Measurements from ENCODE around the gene ZNF544.

ZNF544 gene

GRCh38 chr19:58203814-58204475, 24.8 kb upstream of the ZNF544 start:
- H3K4me3 ChIP-seq (ENCODE audit: low read depth, low read length), result no peak overlapping the region
- TF ChIP-seq, protein P1, sequence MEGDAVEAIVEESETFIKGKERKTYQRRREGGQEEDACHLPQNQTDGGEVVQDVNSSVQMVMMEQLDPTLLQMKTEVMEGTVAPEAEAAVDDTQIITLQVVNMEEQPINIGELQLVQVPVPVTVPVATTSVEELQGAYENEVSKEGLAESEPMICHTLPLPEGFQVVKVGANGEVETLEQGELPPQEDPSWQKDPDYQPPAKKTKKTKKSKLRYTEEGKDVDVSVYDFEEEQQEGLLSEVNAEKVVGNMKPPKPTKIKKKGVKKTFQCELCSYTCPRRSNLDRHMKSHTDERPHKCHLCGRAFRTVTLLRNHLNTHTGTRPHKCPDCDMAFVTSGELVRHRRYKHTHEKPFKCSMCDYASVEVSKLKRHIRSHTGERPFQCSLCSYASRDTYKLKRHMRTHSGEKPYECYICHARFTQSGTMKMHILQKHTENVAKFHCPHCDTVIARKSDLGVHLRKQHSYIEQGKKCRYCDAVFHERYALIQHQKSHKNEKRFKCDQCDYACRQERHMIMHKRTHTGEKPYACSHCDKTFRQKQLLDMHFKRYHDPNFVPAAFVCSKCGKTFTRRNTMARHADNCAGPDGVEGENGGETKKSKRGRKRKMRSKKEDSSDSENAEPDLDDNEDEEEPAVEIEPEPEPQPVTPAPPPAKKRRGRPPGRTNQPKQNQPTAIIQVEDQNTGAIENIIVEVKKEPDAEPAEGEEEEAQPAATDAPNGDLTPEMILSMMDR (IDR thresholded peaks at IDR 0.05; ENCODE audit: insufficient read depth, low read depth, low read length, missing control alignments), result no peak
- DNase-seq (ENCODE audit: low read depth), result no peak

- H3K4me3 ChIP-seq (ENCODE audit: low read depth, low read length), result no peak overlapping the region
- TF ChIP-seq, protein P1 (IDR thresholded peaks at IDR 0.05; ENCODE audit: insufficient read depth, low read depth, low read length, missing control alignments), result no peak
- DNase-seq (ENCODE audit: low read depth), result no peak
Measured at GRCh38 chr19:58204566-58204965, 24.1 kb upstream of the ZNF544 start.

DNA sequence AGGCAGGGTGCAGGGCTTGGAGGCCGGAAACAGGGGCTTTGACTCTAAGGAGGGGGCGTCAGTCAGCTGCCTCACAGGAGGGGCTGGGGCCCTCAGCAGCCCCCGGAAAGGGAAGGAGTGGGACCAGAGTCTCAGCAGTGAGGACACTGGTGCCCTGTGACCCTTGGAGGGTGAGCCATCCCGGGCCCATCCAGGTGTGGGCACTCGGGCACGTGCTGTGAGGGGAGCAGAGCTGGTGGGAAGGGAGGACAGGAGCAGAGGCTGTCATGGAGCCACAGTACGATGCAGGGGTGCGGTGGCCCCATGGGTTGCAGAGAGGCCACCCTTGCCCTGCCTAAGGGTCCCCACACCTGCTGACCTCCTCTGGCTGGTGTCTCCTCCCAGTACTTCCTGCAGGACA, 19.1 kb upstream of the ZNF544 start:
- H3K4me3 ChIP-seq (ENCODE audit: low read depth, low read length), result no peak overlapping the region
- no peak for DNase-seq (ENCODE audit: low read depth)
- TF ChIP-seq, protein P1 (IDR thresholded peaks at IDR 0.05; ENCODE audit: insufficient read depth, low read depth, low read length, missing control alignments), result no peak

DNA sequence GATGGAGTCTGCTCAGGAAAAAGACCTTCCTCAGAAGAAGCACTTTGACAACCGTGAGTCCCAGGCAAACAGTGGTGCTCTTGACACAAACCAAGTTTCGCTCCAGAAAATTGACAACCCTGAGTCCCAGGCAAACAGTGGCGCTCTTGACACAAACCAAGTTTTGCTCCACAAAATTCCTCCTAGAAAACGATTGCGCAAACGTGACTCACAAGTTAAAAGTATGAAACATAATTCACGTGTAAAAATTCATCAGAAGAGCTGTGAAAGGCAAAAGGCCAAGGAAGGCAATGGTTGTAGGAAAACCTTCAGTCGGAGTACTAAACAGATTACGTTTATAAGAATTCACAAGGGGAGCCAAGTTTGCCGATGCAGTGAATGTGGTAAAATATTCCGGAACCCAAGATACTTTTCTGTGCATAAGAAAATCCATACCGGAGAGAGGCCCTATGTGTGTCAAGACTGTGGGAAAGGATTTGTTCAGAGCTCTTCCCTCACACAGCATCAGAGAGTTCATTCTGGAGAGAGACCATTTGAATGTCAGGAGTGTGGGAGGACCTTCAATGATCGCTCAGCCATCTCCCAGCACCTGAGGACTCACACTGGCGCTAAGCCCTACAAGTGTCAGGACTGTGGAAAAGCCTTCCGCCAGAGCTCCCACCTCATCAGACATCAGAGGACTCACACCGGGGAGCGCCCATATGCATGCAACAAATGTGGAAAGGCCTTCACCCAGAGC, 16.2 kb upstream of the ZNF544 start:
- H3K4me3 ChIP-seq (ENCODE audit: low read depth, low read length), result no peak overlapping the region
- DNase-seq (ENCODE audit: low read depth), result no peak

GRCh38 chr19:58213075-58213369, 15.7 kb upstream of the ZNF544 start:
- DNase-seq (ENCODE audit: low read depth), result no peak
- TF ChIP-seq, protein P1 (IDR thresholded peaks at IDR 0.05; ENCODE audit: insufficient read depth, low read depth, low read length, missing control alignments), result no peak
- H3K4me3 ChIP-seq (ENCODE audit: low read depth, low read length), result no peak overlapping the region

More for the DNA sequence above, 16.2 kb upstream of the ZNF544 start:
- TF ChIP-seq, protein P1 (IDR thresholded peaks at IDR 0.05; ENCODE audit: insufficient read depth, low read depth, low read length, missing control alignments), result no peak

DNA sequence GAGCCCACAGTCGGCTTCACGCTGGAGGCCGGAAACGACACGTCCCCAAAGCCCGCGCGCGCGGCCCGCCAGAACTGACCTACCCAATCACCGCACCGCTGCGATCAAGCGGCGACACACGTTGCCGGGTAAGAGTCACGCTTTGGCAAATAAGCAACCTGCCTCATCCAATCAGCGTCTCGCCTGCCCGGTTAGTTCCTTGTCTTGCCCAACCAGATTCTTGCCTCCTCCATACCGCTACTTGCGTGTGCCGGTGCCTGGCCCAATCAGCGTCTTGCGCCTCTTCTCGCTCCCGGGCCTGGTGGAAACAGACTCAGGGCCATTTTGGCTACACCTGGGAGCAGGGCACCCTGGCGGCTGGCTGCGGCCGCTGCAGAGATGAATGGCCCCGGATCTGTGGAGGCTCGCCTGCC, 11.6 kb upstream of the ZNF544 start:
- TF ChIP-seq, protein P1 (IDR thresholded peaks at IDR 0.05; ENCODE audit: insufficient read depth, low read depth, low read length, missing control alignments), result no peak
- no peak for DNase-seq (ENCODE audit: low read depth)

More for the DNA sequence above, 11.6 kb upstream of the ZNF544 start:
- no peak overlapping the region for H3K4me3 ChIP-seq (ENCODE audit: low read depth, low read length)
